ENCODE data around the gene DTX3.
"Not testable (repeated sequence)": the region's sequence is repeated elsewhere in the genome, so short reads cannot be mapped to it uniquely, and the experiment has no call there.

Gene DTX3

GRCh38 chr12:57585156-57585555, 19.5 kb upstream of the DTX3 start:
- DNase-seq (ENCODE audit: low read depth, low spot score) = no peak
- CTCF ChIA-PET = interaction anchor here (0.6 to 12.4 kb wide), 19 partner anchors 10 to 1807 kb away, joined by 3 to 214 read pairs (median 15); partner anchors contain the start of genes AGAP2, ARHGEF25, B4GALNT1 and DTX3
- POLR2A ChIA-PET = interaction anchor here (0.7 kb wide), 1 partner anchor 27 kb away, joined by 3 read pairs; no protein-coding TSS in a partner anchor
- no peak for TF ChIP-seq CTCF (IDR thresholded peaks at IDR 0.05; ENCODE audit: insufficient read depth, low read length, missing control alignments)
- no peak overlapping the region for H3K4me3 ChIP-seq (ENCODE audit: low read depth, low read length)

DNA sequence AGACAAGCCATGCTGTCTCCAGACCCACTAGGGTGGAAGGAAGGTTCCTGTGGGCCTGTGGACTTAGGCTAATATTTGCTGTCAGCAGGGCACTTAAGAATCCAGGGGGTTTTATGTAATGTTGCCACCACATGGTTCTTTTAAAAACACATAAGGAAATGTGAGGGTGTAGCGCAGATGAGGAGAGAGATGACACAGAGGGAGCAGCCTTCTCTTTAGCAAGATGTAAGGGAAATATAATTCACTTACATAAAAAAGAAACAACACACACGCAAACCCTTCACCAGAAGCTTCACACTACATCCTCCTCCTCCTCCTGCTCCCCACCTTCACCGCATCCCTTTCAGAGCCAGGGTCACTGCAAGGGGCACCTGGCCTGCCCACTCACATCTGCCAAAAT, 18.5 kb upstream of the DTX3 start:
- ChIA-PET CTCF (interaction anchor here (3.9 to 12.4 kb wide), 7 partner anchors 9 to 151 kb away, joined by 17 to 214 read pairs (median 159); partner anchors contain the start of genes AGAP2, ARHGEF25, B4GALNT1 and PIP4K2C), POLR2A (no interaction called here)
- no peak for TF ChIP-seq CTCF (IDR thresholded peaks at IDR 0.05; ENCODE audit: insufficient read depth, low read length, missing control alignments)
- no peak for DNase-seq (ENCODE audit: low read depth, low spot score)
- H3K4me3 ChIP-seq (ENCODE audit: low read depth, low read length) = no peak overlapping the region

DNA sequence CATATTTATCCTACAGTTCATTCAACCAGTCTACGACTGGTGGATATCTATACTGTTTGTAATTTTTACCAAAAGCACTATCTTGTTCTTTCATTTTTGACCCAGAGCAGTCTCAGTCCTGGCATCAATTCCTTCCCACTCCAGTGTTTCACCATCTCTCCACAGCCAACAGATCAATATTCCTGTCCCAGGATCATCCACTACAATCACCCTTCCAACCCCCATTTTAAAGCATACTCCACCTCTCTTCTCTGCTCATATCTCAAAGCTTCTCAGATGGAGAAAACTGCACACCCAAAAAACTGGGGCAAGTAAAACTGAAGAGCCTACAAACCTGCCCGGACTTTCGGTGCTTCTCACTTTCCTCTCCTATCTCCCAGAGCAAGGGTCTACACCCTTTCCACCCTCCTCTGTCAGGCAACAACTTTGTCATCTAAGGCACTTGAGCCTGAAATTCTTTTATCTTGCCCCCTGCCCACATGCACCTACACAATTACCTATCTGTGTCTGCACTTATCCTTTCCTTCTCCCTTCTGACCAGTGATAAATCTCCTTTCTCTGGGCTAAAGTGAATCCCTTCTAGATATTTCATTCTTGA, 17.7 kb upstream of the DTX3 start:
- ChIA-PET CTCF (interaction anchor here (0.6 to 12.4 kb wide), 5 partner anchors 8 to 152 kb away, joined by 3 to 214 read pairs (median 159); partner anchors contain the start of genes B4GALNT1 and PIP4K2C), POLR2A (no interaction called here)
- no peak for DNase-seq (ENCODE audit: low read depth, low spot score)
- no peak for TF ChIP-seq CTCF (IDR thresholded peaks at IDR 0.05; ENCODE audit: insufficient read depth, low read length, missing control alignments)
- no peak overlapping the region for H3K4me3 ChIP-seq (ENCODE audit: low read depth, low read length)

- POLR2A ChIA-PET; DNase-seq (ENCODE audit: low read depth, low spot score): not testable (repeated sequence)
- CTCF ChIA-PET = interaction anchor here (1.3 to 14.9 kb wide), 4 partner anchors 9 to 137 kb away, joined by 3 to 212 read pairs (median 7); no protein-coding TSS in a partner anchor
Observed at GRCh38 chr12:57588951-57589610, 15.5 kb upstream of the DTX3 start.

DNA sequence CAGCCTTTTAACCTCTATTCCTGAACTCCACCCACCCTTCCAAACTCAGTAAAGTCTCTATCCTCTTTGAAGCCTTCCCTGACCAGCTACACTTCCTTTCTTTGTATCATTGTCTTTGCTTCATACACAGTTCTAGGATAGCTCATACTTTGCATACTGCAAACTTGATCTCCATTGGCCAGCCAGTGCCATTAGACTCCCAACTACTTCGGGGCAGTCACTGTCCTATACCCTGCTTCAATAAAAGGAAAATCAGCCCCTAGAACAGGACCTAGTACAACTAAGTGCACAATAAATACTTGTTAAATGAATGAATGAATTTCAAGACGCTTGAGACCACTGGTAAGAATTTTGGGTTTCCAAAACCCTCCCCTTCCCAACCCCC, 14.2 kb upstream of the DTX3 start:
- DNase-seq (ENCODE audit: low read depth, low spot score) = no peak
- H3K4me3 ChIP-seq (ENCODE audit: low read depth, low read length) = peak overlapping the region; percentile 83
- ChIA-PET CTCF (interaction anchor here (0.6 to 14.9 kb wide), 6 partner anchors 10 to 136 kb away, joined by 3 to 212 read pairs (median 3); no protein-coding TSS in a partner anchor), POLR2A (interaction anchor here (2.3 kb wide), 1 partner anchor 21 kb away, joined by 6 read pairs; the partner anchor contains the start of gene ARHGEF25)
- no peak for TF ChIP-seq CTCF (IDR thresholded peaks at IDR 0.05; ENCODE audit: insufficient read depth, low read length, missing control alignments)

More at GRCh38 chr12:57588951-57589610, 15.5 kb upstream of the DTX3 start:
- not testable (repeated sequence) for H3K4me3 ChIP-seq (ENCODE audit: low read depth, low read length)

GRCh38 chr12:57590864-57591781, 13.5 kb upstream of the DTX3 start, which contains the start of gene PIP4K2C:
Gene PIP4K2C, plus strand, starts transcription at chr12:57591192. Its CDS starts 98 bp downstream, at chr12:57591290.
- DNase-seq (ENCODE audit: low read depth, low spot score) = no peak
- POLR2A ChIA-PET = interaction anchor here (1.5 to 2.3 kb wide), 2 partner anchors 9 to 20 kb away, joined by 4 to 6 read pairs; partner anchors contain the start of gene ARHGEF25
- H3K4me3 ChIP-seq (ENCODE audit: low read depth, low read length) = peak within 1 kb of the TSS; percentile 83
- no peak for TF ChIP-seq CTCF (IDR thresholded peaks at IDR 0.05; ENCODE audit: insufficient read depth, low read length, missing control alignments)
- CTCF ChIA-PET = interaction anchor here (0.6 to 14.9 kb wide), 12 partner anchors 9 to 176 kb away, joined by 3 to 212 read pairs (median 4); partner anchors contain the start of genes B4GALNT1 and CYP27B1

All from AG04449 (cell line).